ENCODE results near the gene TSC22D2. TPM values are rescaled to one million over a fixed set of nuclear protein-coding genes. Genes with fewer than 3 reads are reported as not detected.

The TSC22D2 gene
- total RNA-seq, 2 experiments from 2014 or later, result 12.3 to 16.7 TPM

DNA sequence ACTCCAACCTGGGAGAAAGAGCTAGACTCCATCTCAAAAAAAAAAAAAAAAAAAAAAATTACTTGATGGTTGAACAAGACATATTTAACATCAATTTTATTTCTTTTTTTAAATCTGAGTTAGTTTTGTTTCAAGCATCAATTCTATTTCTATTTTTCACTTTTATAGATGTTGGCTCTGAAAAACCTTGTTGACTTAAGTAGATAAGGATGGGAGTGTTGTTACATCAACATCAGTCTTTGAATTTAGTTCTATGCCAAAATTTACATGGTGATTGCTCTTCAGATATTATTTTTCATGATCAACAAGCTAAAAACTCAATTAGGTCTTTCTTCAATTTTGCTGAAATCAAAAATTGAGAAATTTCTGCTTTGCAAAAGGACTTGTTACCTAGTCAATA is 71.3 kb downstream of the TSC22D2 start:
- DNase-seq, result no peak
- no peak overlapping the region for H3K27ac Mint-ChIP-seq
- H3K9me3 Mint-ChIP-seq, result peaks cover 11% of the 10 kb centered on the region
- TF ChIP-seq, protein P1, sequence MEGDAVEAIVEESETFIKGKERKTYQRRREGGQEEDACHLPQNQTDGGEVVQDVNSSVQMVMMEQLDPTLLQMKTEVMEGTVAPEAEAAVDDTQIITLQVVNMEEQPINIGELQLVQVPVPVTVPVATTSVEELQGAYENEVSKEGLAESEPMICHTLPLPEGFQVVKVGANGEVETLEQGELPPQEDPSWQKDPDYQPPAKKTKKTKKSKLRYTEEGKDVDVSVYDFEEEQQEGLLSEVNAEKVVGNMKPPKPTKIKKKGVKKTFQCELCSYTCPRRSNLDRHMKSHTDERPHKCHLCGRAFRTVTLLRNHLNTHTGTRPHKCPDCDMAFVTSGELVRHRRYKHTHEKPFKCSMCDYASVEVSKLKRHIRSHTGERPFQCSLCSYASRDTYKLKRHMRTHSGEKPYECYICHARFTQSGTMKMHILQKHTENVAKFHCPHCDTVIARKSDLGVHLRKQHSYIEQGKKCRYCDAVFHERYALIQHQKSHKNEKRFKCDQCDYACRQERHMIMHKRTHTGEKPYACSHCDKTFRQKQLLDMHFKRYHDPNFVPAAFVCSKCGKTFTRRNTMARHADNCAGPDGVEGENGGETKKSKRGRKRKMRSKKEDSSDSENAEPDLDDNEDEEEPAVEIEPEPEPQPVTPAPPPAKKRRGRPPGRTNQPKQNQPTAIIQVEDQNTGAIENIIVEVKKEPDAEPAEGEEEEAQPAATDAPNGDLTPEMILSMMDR (IDR thresholded peaks at IDR 0.05), result no peak
- ChIA-PET CTCF (no interaction called here), POLR2A (no interaction called here)
- H3K36me3 Mint-ChIP-seq (ENCODE audit: low read depth), result peaks cover 9% of the 10 kb centered on the region
- H3K4me1 Mint-ChIP-seq (ENCODE audit: low read depth), result no peaks in the 10 kb centered on the region
- H3K27me3 Mint-ChIP-seq, result no peaks in the 10 kb centered on the region
- no peak overlapping the region for H3K4me3 Mint-ChIP-seq
- intact Hi-C loops (cut with micrococcal nuclease), result no loop called here
- ATAC-seq, result no peak

DNA sequence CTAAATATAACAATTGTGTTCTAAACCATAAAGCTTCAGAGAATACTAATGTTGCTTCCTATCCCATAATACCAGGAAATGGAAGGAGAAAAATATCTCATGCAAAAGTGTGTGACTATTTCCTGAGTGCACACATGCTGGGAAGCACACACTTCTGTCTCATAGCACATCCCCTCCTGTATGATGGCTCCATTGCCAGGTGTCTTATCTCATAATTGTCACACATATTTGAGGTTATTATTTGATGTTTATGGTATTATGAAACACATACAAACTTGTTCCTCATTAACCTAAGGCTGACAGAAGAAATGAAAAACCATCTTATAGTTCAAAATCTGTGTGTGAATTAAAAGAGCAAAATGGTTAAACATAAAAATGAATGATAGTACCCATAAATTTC is 72.8 kb downstream of the TSC22D2 start:
- Mint-ChIP-seq H3K4me1 (ENCODE audit: low read depth) (no peaks in the 10 kb centered on the region), H3K27me3 (no peaks in the 10 kb centered on the region), H3K36me3 (ENCODE audit: low read depth) (peaks cover 11% of the 10 kb centered on the region), H3K9me3 (peaks cover 16% of the 10 kb centered on the region), H3K4me3 (no peak overlapping the region), H3K27ac (no peak overlapping the region)
- ATAC-seq, result no peak
- intact Hi-C loops (cut with micrococcal nuclease), result no loop called here
- POLR2A ChIA-PET, result interaction anchor here (0.6 kb wide), 1 partner anchor 154 kb away, joined by 5 read pairs; no protein-coding TSS in a partner anchor
- TF ChIP-seq, protein P1 (IDR thresholded peaks at IDR 0.05), result no peak
- no peak for DNase-seq
- CTCF ChIA-PET, result no interaction called here

DNA sequence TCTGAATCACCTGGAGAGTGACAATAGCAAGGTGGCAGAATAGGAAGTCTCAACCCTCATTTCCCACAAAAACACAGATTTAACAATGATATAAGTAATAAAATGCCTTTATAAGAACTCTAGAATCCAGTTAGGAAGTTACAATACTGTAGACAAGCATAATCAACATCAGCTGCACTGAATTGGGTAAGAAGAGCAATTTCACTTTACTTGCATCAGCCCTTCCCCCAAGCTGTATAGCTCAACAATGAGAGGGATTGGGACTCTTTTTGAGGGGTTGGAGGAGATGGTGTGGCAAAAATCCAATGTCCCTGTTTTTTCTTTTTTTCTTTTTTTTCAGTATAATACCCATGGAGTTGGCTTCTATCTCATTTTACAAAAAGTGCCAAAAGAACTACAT is 75.1 kb downstream of the TSC22D2 start:
- H3K36me3 Mint-ChIP-seq (ENCODE audit: low read depth), result peaks cover 9% of the 10 kb centered on the region
- H3K27me3 Mint-ChIP-seq, result no peaks in the 10 kb centered on the region
- ATAC-seq (no peak), DNase-seq (no peak)
- H3K4me1 Mint-ChIP-seq (ENCODE audit: low read depth), result no peaks in the 10 kb centered on the region
- TF ChIP-seq, protein P1 (IDR thresholded peaks at IDR 0.05), result no peak
- ChIA-PET CTCF (interaction anchor here (4.0 kb wide), 1 partner anchor 12 kb away, joined by 20 read pairs; no protein-coding TSS in a partner anchor), POLR2A (no interaction called here)
- H3K27ac Mint-ChIP-seq, result no peak overlapping the region
- intact Hi-C loops (cut with micrococcal nuclease), result no loop called here
- peaks cover 21% of the 10 kb centered on the region for H3K9me3 Mint-ChIP-seq
- no peak overlapping the region for H3K4me3 Mint-ChIP-seq

DNA sequence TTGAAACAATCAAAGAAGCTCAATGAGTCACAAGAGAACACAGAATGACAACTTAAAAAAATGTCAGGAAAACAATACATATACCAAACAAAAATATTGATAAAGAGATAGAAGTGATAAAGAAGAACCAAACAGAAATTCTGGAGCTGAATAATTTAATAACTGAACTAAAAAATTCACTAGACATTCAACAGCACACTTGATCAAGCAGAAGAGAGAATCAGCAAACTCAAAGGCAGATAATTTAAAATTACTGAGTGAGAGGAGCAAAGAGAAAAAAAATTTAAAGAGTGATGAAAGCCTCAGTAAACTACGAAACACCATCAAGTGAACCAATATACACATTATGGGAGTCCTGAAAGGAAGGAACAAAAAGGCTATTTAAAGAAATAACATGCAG is 76.3 kb downstream of the TSC22D2 start:
- no peak overlapping the region for H3K27ac Mint-ChIP-seq
- peaks cover 9% of the 10 kb centered on the region for H3K36me3 Mint-ChIP-seq (ENCODE audit: low read depth)
- POLR2A ChIA-PET, result no interaction called here
- H3K27me3 Mint-ChIP-seq, result no peaks in the 10 kb centered on the region
- DNase-seq (no peak), ATAC-seq (no peak)
- no peaks in the 10 kb centered on the region for H3K4me1 Mint-ChIP-seq (ENCODE audit: low read depth)
- intact Hi-C loops (cut with micrococcal nuclease), result no loop called here
- peaks cover 19% of the 10 kb centered on the region for H3K9me3 Mint-ChIP-seq
- H3K4me3 Mint-ChIP-seq, result no peak overlapping the region
- TF ChIP-seq, protein P1 (IDR thresholded peaks at IDR 0.05), result no peak
- CTCF ChIA-PET, result interaction anchor here (4.0 kb wide), 1 partner anchor 11 kb away, joined by 20 read pairs; no protein-coding TSS in a partner anchor

DNA sequence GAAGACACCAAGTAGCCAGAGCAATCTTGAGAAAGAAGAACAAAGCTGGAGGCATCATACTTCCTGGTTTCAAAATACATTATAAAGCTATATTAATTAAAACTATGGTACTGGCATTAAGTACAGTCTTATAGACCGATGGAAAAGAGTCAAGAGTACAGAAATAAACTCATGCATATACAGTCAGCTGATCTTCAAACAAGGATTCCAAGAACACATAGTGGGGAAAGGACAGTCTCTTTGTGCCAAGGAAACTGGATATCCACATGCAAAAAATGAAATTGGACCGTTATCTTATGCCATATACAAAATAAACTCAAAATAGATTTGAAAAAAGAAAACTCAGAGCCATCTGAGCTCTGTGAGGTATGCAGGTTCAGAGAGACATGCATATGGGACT is 80.8 kb downstream of the TSC22D2 start:
- TF ChIP-seq, protein P1 (IDR thresholded peaks at IDR 0.05), result no peak
- ATAC-seq (no peak), DNase-seq (no peak)
- peaks cover 19% of the 10 kb centered on the region for H3K9me3 Mint-ChIP-seq
- no peak overlapping the region for H3K4me3 Mint-ChIP-seq
- intact Hi-C loops (cut with micrococcal nuclease), result no loop called here
- ChIA-PET POLR2A (no interaction called here), CTCF (interaction anchor here (0.7 to 1.2 kb wide), 2 partner anchors 13 to 210 kb away, joined by 3 to 4 read pairs; no protein-coding TSS in a partner anchor)
- no peak overlapping the region for H3K27ac Mint-ChIP-seq
- H3K4me1 Mint-ChIP-seq (ENCODE audit: low read depth), result no peaks in the 10 kb centered on the region
- peaks cover 9% of the 10 kb centered on the region for H3K36me3 Mint-ChIP-seq (ENCODE audit: low read depth)
- no peaks in the 10 kb centered on the region for H3K27me3 Mint-ChIP-seq
